ENCODE results near the gene OR4D1. TPM values are rescaled to one million over a fixed set of nuclear protein-coding genes. Genes with fewer than 3 reads are reported as not detected.
A peak's percentile ranks its signal among the peaks of the same experiment; 100 is the strongest.
"Not testable (repeated sequence)": the region's sequence is repeated elsewhere in the genome, so short reads cannot be mapped to it uniquely, and the experiment has no call there.

The OR4D1 gene
- total RNA-seq, 1 donor = not detected

GRCh38 chr17:58121925-58122324, 26.3 kb upstream of the OR4D1 start:
- no peak for TF ChIP-seq CTCF (IDR thresholded peaks at IDR 0.05; ENCODE audit: insufficient read depth, low read length)
- no peak overlapping the region for H3K4me3 ChIP-seq (ENCODE audit: low read depth, low read length)
- DNase-seq (ENCODE audit: low read depth) = peak; percentile 22

DNA sequence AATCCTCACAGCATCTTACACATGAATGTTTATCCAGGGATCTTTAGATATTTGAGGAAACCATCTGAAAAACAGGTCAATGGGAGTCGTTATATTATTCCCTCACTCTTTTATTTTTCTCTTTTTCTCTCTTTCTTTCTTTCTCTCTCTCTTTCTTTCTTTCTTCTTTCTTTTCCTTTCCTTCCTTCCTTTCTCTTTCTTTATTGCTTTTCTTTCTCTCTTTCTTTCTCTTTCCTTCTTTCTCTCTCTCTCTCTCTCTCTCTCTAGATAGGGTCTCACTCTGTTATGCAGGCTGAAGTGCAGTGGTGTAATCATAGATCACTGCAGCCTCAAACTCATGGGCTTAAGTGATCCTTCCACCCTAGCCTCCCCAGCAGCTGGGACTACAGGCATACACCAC, 20.3 kb upstream of the OR4D1 start:
- no peak for DNase-seq (ENCODE audit: low read depth)
- no peak for TF ChIP-seq CTCF (IDR thresholded peaks at IDR 0.05; ENCODE audit: insufficient read depth, low read length)
- H3K4me3 ChIP-seq (ENCODE audit: low read depth, low read length) = no peak overlapping the region

- not testable (repeated sequence) for H3K4me3 ChIP-seq (ENCODE audit: low read depth, low read length); DNase-seq (ENCODE audit: low read depth)
Measured at GRCh38 chr17:58132697-58133096, 15.5 kb upstream of the OR4D1 start.

DNA sequence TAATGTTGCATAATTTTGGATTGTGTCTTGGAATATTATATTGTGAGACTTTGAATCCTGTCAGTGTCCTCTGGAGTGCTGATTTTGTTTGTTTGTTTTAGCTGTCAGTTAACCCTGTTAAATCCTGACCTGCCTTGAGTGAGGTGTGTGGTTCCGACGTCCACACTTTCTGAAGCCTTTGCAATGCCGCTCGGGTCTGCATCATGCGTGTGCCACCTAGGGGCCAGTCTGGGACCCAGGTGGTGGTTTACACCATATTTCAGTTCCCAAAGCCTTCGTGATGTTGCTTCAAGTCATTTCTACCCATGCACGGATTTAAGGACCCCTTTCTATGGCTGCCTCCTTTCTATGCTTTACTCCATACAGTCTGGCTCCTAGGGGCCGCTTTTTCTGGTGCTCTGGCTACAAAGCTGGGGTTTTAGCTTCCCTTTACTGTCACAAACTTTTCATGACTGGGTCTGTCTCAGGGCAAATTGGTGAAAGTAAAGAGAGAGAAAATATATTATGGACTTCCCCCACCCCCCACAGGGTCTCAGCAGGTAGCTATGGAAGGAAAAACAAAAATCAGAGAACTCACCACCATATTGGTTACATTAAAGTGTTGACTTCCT, 11.4 kb upstream of the OR4D1 start:
- DNase-seq (ENCODE audit: low read depth) = no peak
- TF ChIP-seq CTCF (IDR thresholded peaks at IDR 0.05; ENCODE audit: insufficient read depth, low read length) = peak; percentile 43
- H3K4me3 ChIP-seq (ENCODE audit: low read depth, low read length) = no peak overlapping the region

GRCh38 chr17:58141505-58141904, 6.7 kb upstream of the OR4D1 start:
- TF ChIP-seq CTCF (IDR thresholded peaks at IDR 0.05; ENCODE audit: insufficient read depth, low read length) = no peak
- no peak for DNase-seq (ENCODE audit: low read depth)
- no peak overlapping the region for H3K4me3 ChIP-seq (ENCODE audit: low read depth, low read length)

- not testable (repeated sequence) for DNase-seq (ENCODE audit: low read depth); H3K4me3 ChIP-seq (ENCODE audit: low read depth, low read length)
Measured at GRCh38 chr17:58143335-58143734, 4.8 kb upstream of the OR4D1 start.

GRCh38 chr17:58144801-58145200, 3.4 kb upstream of the OR4D1 start:
- DNase-seq (ENCODE audit: low read depth) = no peak
- TF ChIP-seq CTCF (IDR thresholded peaks at IDR 0.05; ENCODE audit: insufficient read depth, low read length) = no peak
- no peak overlapping the region for H3K4me3 ChIP-seq (ENCODE audit: low read depth, low read length)

- DNase-seq (ENCODE audit: low read depth) = no peak
- TF ChIP-seq CTCF (IDR thresholded peaks at IDR 0.05; ENCODE audit: insufficient read depth, low read length) = no peak
Measured at GRCh38 chr17:58148609-58149008, 425 bp downstream of the OR4D1 start.

More at GRCh38 chr17:58148609-58149008, 425 bp downstream of the OR4D1 start:
- H3K4me3 ChIP-seq (ENCODE audit: low read depth, low read length) = no peak overlapping the region
